Hepatocyte (in vitro differentiated cells): ENCODE results near the gene PLOD3.
A peak's percentile ranks its signal among the peaks of the same experiment; 100 is the strongest.

Experiments
- CTCF ChIP-seq: fragments of 200-600 bp; sonication (generic); IDR thresholded peaks from 2 replicates; pipeline ENCODE4 v1.5.1; 2016; ENCODE audit warnings: antibody characterized with exemption, mild to moderate bottlenecking; ENCODE audit not compliant: poor library complexity
- EZH2 ChIP-seq: fragments of 200-600 bp; sonication (generic); IDR thresholded peaks from 2 replicates; pipeline ENCODE4 v1.6.1; 2016; ENCODE audit warnings: antibody characterized with exemption, mild to moderate bottlenecking, borderline replicate concordance

GRCh38 chr7:101165958-101166647, 51.3 kb downstream of the PLOD3 start:
- no peak for TF ChIP-seq CTCF
- TF ChIP-seq EZH2: peak; percentile 52
